H1 (cell line): ENCODE results near the gene ANKRD11. TPM values are rescaled to one million over a fixed set of nuclear protein-coding genes. Genes with fewer than 3 reads are reported as not detected.

Experiments
- CHD7 ChIP-seq: fragments of 300-600 bp; sonication (generic); IDR thresholded peaks from 2 replicates; pipeline ENCODE4 v1.7.1; 2012; ENCODE audit warnings: low read length, moderate library complexity, mild to moderate bottlenecking, inconsistent platforms; ENCODE audit not compliant: insufficient replicate concordance
- FOSL1 ChIP-seq: IDR thresholded peaks from 2 replicates; pipeline ENCODE4 v1.6.1; 2011; ENCODE audit warnings: mild to moderate bottlenecking, low read depth, low read length, moderate library complexity; ENCODE audit not compliant: insufficient read depth
- RBBP5 ChIP-seq: IDR thresholded peaks from 2 replicates; pipeline ENCODE4 v1.7.1; 2012; ENCODE audit warnings: low read depth, mild to moderate bottlenecking, inconsistent platforms, low read length, moderate library complexity, borderline replicate concordance
- polyA plus RNA-seq, 7 experiments: library from polyadenylated mRNA; depleted of rRNA in 3 of 7; stranded (reverse) in 5 of 7; unstranded in 2 of 7; fragments of >200 nt in 5 of 7; fragments of 200-250 nt in 2 of 7; gene quantifications; 1 replicate in 5 of 7; 2 replicates in 1 of 7; 4 replicates in 1 of 7; pipeline versions ENCODE4 v1.2.1 to v1.2.3, GENCODE V29; 2011 to 2013; ENCODE audit warnings: missing spikeins in 2 of 7, mixed read lengths in 2 of 7
- total RNA-seq: library from RNA; stranded (reverse); fragmentation: NEBNext Ultra II Directional; extraction: Animal tissue kit (Norgen Biotek cat#: 25700); gene quantifications from 2 replicates; pipeline ENCODE4 v1.2.1, GENCODE V29; 2021

Gene ANKRD11
- total and polyA plus RNA-seq, 2 of the 8 experiments (the other 6 are each of a cell fraction or from before 2014, with no cell fraction given) = 46.5 to 142 TPM

- TF ChIP-seq CHD7 (no peak), FOSL1 (no peak), RBBP5 (no peak)
Measured at GRCh38 chr16:89352091-89352681, 138.2 kb downstream of the ANKRD11 start (continued).
